Measurements from ENCODE around the gene LHX6.

DNA sequence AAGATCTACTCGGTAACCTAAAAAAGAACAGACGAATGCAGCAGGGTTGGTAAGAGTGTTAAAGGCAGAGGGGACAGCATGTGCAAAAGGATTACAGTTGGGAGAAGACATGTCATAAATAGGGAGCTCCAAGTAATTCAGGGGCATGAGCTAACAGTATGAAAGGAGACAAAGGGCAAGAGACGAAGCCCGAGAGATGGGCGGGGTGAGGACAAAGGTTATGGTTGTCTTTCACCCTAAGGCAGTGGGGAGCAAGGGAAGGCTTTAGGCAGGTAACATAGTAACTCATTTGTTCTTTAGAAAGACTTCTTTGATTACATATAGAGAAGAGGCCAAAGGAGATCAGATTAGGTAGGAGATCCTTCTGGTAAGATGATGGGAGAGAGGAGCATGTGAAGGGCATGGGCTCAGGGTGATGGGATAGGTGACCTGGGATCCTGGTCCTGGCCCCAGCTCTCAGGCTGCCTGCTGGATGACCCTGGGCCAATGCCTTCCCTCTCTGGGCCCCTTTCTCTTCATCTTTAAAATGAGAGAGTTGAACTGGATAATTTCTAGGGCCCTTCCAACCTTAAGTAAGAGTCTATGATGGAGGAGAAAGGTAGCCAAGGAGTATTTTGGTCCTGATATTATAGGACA, 49.6 kb downstream of the LHX6 start:
- TF ChIP-seq, protein P1, sequence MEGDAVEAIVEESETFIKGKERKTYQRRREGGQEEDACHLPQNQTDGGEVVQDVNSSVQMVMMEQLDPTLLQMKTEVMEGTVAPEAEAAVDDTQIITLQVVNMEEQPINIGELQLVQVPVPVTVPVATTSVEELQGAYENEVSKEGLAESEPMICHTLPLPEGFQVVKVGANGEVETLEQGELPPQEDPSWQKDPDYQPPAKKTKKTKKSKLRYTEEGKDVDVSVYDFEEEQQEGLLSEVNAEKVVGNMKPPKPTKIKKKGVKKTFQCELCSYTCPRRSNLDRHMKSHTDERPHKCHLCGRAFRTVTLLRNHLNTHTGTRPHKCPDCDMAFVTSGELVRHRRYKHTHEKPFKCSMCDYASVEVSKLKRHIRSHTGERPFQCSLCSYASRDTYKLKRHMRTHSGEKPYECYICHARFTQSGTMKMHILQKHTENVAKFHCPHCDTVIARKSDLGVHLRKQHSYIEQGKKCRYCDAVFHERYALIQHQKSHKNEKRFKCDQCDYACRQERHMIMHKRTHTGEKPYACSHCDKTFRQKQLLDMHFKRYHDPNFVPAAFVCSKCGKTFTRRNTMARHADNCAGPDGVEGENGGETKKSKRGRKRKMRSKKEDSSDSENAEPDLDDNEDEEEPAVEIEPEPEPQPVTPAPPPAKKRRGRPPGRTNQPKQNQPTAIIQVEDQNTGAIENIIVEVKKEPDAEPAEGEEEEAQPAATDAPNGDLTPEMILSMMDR (IDR thresholded peaks at IDR 0.05): no peak
- TF ChIP-seq POLR2A (IDR thresholded peaks at IDR 0.05): no peak
